T-helper 2 cell (primary cell): Measurements from ENCODE around the gene PLA2G6.
"Not testable (repeated sequence)": the region's sequence is repeated elsewhere in the genome, so short reads cannot be mapped to it uniquely, and the experiment has no call there.

Source experiments
- DNase-seq, 5 experiments: peaks; one replicate each; pipeline versions ENCODE4 v3.0.0 to v3.0.0-alpha.2; 2012 to 2022

Gene PLA2G6

GRCh38 chr22:38163844-38164550 is 17.6 kb downstream of the PLA2G6 start:
- DNase-seq = no peak

GRCh38 chr22:38162881-38163843 is 18.5 kb downstream of the PLA2G6 start:
- DNase-seq = no peak

- no peak for DNase-seq
These were observed 25.9 kb downstream of the PLA2G6 start for GRCh38 chr22:38155703-38156102.

GRCh38 chr22:38154563-38154915 is 27.1 kb downstream of the PLA2G6 start:
- not testable (repeated sequence) for DNase-seq

- no peak for DNase-seq
These were observed 27.6 kb downstream of the PLA2G6 start for GRCh38 chr22:38153821-38154562.

- DNase-seq = no peak
These were observed 30.5 kb downstream of the PLA2G6 start for GRCh38 chr22:38151126-38151500.

- no peak for DNase-seq
These were observed 33.4 kb downstream of the PLA2G6 start for GRCh38 chr22:38148245-38148644.

GRCh38 chr22:38146166-38146565 is 35.5 kb downstream of the PLA2G6 start:
- DNase-seq = not testable (repeated sequence)

- DNase-seq = peak in 1 of 5 experiments; percentile 21
These were observed 37.6 kb downstream of the PLA2G6 start for GRCh38 chr22:38144025-38144405.

- DNase-seq = no peak
These were observed 39.0 kb downstream of the PLA2G6 start for GRCh38 chr22:38142606-38143005.

- DNase-seq = no peak
These were observed 40.2 kb downstream of the PLA2G6 start for GRCh38 chr22:38141217-38141973.

- no peak for DNase-seq
These were observed 41.7 kb downstream of the PLA2G6 start for GRCh38 chr22:38139901-38140300.

GRCh38 chr22:38138961-38139360 is 42.7 kb downstream of the PLA2G6 start:
- no peak for DNase-seq

- DNase-seq = no peak
These were observed 43.5 kb downstream of the PLA2G6 start for GRCh38 chr22:38137876-38138687.

GRCh38 chr22:38136607-38137006 is 45.0 kb downstream of the PLA2G6 start:
- no peak for DNase-seq

GRCh38 chr22:38135133-38135706 is 46.4 kb downstream of the PLA2G6 start:
- DNase-seq = no peak

- no peak for DNase-seq
These were observed 48.3 kb downstream of the PLA2G6 start for GRCh38 chr22:38133331-38133730.

- no peak for DNase-seq
These were observed 48.8 kb downstream of the PLA2G6 start for GRCh38 chr22:38132794-38133193.

- DNase-seq = no peak
These were observed 49.5 kb downstream of the PLA2G6 start for GRCh38 chr22:38132136-38132535.

GRCh38 chr22:38131399-38131798 is 50.2 kb downstream of the PLA2G6 start:
- no peak for DNase-seq

GRCh38 chr22:38129856-38130255 is 51.8 kb downstream of the PLA2G6 start:
- DNase-seq = no peak
